SU-DHL-6 (cell line): ENCODE data around the gene LSR.

ENCODE experiments used
- H2AFZ ChIP-seq: fragments of 200-600 bp; sonication (generic); 2 replicates; pipeline ENCODE4 v1.6.1; 2014; ENCODE audit warnings: low read depth, mild to moderate bottlenecking, moderate library complexity, mixed read lengths, antibody characterized with exemption, low read length; ENCODE audit not compliant: severe bottlenecking
- H3F3A ChIP-seq: fragments of 200-600 bp; shearing (Covaris generic); 2 replicates; pipeline ENCODE4 v1.6.0; 2016; ENCODE audit warnings: antibody characterized with exemption, mild to moderate bottlenecking; ENCODE audit not compliant: insufficient read depth
- H3K27ac ChIP-seq: fragments of 200-600 bp; sonication (generic); 2 replicates; pipeline ENCODE4 v1.5.1; 2016; ENCODE audit warnings: low read depth, mild to moderate bottlenecking, low read length, moderate library complexity, mixed read lengths
- H3K27me3 ChIP-seq: fragments of 200-600 bp; sonication (generic), shearing (Covaris generic); 2 replicates; pipeline ENCODE4 v1.6.0; 2014; ENCODE audit warnings: mild to moderate bottlenecking, low read length
- H3K36me3 ChIP-seq: fragments of 200-600 bp; sonication (generic); 2 replicates; pipeline ENCODE4 v1.6.1; 2014; ENCODE audit warnings: mild to moderate bottlenecking, low read length, mixed read lengths
- H3K4me2 ChIP-seq: fragments of 300-600, 200-600 bp; shearing (Covaris generic), sonication (generic); 2 replicates; pipeline ENCODE4 v1.6.0; 2014; ENCODE audit warnings: low read length, low read depth, mild to moderate bottlenecking; ENCODE audit not compliant: poor library complexity, severe bottlenecking
- H3K4me3 ChIP-seq: fragments of 200-600 bp; sonication (generic); 2 replicates; pipeline ENCODE4 v1.5.1; 2014; ENCODE audit warnings: antibody characterized with exemption, low read length, mild to moderate bottlenecking, mixed read lengths; ENCODE audit not compliant: insufficient read depth, poor library complexity, severe bottlenecking
- H3K79me2 ChIP-seq: fragments of 200-600 bp; sonication (generic); 2 replicates; pipeline ENCODE4 v1.6.1; 2014; ENCODE audit warnings: mild to moderate bottlenecking, low read length, moderate library complexity; ENCODE audit not compliant: insufficient read depth
- H3K9ac ChIP-seq: fragments of 200-600 bp; sonication (generic); 2 replicates; pipeline ENCODE4 v1.7.0; 2014; ENCODE audit warnings: mild to moderate bottlenecking, low read length
- H3K9me2 ChIP-seq: fragments of 200-600 bp; sonication (generic); replicated peaks from 2 replicates; pipeline ENCODE4 v1.6.1; 2014; ENCODE audit warnings: low read length; ENCODE audit not compliant: insufficient read depth
- H3K9me3 ChIP-seq: fragments of 200-600 bp; sonication (generic); 2 replicates; pipeline ENCODE4 v1.6.1; 2014; ENCODE audit warnings: low read length, mixed read lengths; ENCODE audit not compliant: insufficient read depth
- H4K20me1 ChIP-seq: fragments of 200-600 bp; sonication (generic); 2 replicates; pipeline ENCODE4 v1.6.1; 2014; ENCODE audit warnings: low read depth, mild to moderate bottlenecking, antibody characterized with exemption, low read length, moderate library complexity, mixed read lengths
- EZH2phosphoT487 ChIP-seq: fragments of 200-600 bp; sonication (generic), shearing (Covaris generic); conservative IDR thresholded peaks from 2 replicates; pipeline ENCODE4 v1.6.1; 2018; ENCODE audit warnings: mild to moderate bottlenecking, antibody characterized with exemption, low read length, moderate library complexity, mixed read lengths
- TF ChIP-seq, protein P1 (sequence below): fragments of 200-600 bp; sonication (generic); IDR thresholded peaks from one replicate; pipeline ENCODE4 v1.5.1; 2017; ENCODE audit warnings: antibody characterized with exemption, mild to moderate bottlenecking, low read length, moderate library complexity; ENCODE audit not compliant: insufficient read depth, poor library complexity, severe bottlenecking

The LSR gene

DNA sequence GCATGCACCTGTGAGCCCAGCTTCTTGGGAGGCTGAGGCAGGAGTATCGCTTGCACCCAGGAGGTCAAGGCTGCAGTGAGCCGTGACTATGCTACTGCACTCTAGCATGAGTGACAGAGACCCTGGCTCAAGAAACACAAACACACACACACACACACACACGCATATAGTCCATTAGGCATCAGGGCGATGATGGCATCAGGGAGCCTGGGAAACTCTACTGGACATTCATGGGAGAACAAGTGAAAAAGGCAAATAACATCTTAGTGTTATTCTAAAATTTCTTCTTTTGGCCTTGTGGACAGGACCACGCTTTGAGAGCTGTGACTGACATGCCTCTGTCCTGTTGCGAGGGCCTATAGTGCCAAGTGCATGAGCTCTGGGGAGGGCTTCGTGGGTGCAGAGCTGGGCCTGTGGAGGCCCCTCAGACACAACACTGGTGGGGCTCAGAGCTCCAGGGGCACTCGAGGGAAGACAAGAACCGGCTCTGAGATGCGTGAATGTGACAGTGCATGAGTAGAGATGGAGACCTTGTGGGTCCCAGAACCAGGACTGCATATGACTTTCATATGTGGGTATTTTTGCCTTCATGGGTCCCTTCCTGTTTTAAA is 12.0 kb downstream of the LSR start:
- no peaks in the 10 kb centered on the region for H3K36me3 ChIP-seq
- no peak overlapping the region for H3K4me3 ChIP-seq
- H4K20me1 ChIP-seq, result no peaks in the 10 kb centered on the region
- H3K9me3 ChIP-seq, result no peaks in the 10 kb centered on the region
- no peak overlapping the region for H2AFZ ChIP-seq
- H3K27ac ChIP-seq, result no peak overlapping the region
- no peaks in the 10 kb centered on the region for H3K27me3 ChIP-seq
- peaks cover 18% of the 10 kb centered on the region for H3F3A ChIP-seq
- no peaks in the 10 kb centered on the region for H3K9me2 ChIP-seq
- TF ChIP-seq EZH2phosphoT487, result no peak
- TF ChIP-seq, protein P1, sequence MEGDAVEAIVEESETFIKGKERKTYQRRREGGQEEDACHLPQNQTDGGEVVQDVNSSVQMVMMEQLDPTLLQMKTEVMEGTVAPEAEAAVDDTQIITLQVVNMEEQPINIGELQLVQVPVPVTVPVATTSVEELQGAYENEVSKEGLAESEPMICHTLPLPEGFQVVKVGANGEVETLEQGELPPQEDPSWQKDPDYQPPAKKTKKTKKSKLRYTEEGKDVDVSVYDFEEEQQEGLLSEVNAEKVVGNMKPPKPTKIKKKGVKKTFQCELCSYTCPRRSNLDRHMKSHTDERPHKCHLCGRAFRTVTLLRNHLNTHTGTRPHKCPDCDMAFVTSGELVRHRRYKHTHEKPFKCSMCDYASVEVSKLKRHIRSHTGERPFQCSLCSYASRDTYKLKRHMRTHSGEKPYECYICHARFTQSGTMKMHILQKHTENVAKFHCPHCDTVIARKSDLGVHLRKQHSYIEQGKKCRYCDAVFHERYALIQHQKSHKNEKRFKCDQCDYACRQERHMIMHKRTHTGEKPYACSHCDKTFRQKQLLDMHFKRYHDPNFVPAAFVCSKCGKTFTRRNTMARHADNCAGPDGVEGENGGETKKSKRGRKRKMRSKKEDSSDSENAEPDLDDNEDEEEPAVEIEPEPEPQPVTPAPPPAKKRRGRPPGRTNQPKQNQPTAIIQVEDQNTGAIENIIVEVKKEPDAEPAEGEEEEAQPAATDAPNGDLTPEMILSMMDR, result no peak
- no peak overlapping the region for H3K9ac ChIP-seq
- H3K4me2 ChIP-seq, result no peak overlapping the region
- H3K79me2 ChIP-seq, result no peaks in the 10 kb centered on the region

DNA sequence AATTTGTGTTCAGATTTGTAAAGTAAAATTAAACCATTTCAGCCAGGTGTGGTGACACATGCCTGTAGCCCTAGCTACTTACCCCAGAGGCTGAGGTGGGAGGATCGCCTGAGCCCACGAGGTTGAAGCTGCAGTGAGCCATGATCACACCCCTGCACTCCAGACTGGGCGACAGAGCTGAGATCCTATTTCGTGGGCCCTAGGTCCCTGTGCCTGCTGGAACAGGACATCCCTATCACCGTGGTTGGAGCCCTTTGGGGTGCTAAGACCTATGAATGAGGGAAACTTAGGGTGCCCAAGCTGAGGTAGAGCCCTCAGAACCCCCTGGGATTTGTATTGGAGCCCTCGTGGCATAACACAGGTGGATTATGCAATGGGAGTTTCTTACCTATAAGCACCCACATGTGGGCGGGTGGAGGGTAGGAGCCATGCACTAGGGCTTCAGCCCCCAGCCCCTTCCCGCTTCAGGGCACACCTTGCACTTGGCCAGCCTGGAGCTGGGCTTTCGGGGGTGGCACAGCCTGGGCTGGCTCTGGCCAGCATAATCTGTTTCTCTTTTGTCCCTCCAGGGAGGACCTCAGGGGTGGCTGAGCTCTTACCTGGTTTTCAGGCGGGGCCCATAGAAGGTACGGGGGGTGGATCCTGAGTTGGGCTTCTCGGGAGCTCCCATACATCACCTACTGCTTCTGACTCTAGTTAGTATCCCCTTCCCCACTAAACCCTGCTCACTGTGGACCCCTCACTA is 12.7 kb downstream of the LSR start:
- H3K9me2 ChIP-seq, result no peaks in the 10 kb centered on the region
- no peaks in the 10 kb centered on the region for H3K27me3 ChIP-seq
- H3K4me2 ChIP-seq, result no peak overlapping the region
- TF ChIP-seq, protein P1, result no peak
- TF ChIP-seq EZH2phosphoT487, result no peak
- H4K20me1 ChIP-seq, result no peaks in the 10 kb centered on the region
- no peak overlapping the region for H3K27ac ChIP-seq
- peaks cover 19% of the 10 kb centered on the region for H3F3A ChIP-seq
- H3K9ac ChIP-seq, result no peak overlapping the region
- no peaks in the 10 kb centered on the region for H3K79me2 ChIP-seq
- H3K9me3 ChIP-seq, result no peaks in the 10 kb centered on the region
- no peaks in the 10 kb centered on the region for H3K36me3 ChIP-seq
- no peak overlapping the region for H3K4me3 ChIP-seq
- H2AFZ ChIP-seq, result no peak overlapping the region

DNA sequence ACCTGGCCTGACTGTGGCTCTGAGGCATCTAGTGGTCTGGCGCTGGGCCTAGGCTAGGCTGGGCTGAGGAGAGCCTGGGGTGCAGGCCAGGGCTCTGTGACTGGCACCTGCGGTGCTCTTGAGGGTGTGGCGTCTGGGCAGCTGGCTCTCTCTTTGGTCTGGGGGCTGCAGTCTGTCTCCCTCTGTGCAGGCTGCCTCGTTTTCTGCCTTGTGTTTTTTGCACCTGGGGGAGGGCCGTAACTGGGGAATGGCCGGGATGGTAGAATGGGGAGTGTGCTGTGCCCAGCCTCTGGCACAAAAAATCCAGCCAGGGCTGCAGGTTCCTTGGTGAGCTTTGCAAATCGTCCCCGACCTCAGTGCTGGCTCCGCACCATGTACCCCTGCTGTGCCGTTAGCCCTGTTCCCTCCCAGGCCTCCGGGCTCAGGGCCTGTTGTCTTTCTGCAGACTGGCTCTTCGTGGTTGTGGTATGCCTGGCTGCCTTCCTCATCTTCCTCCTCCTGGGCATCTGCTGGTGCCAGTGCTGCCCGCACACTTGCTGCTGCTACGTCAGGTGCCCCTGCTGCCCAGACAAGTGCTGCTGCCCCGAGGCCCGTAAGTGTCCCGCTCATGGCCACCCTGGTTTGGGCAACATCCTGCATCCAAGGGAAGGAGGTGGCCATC is 13.4 kb downstream of the LSR start:
- no peak overlapping the region for H3K4me2 ChIP-seq
- no peak overlapping the region for H3K27ac ChIP-seq
- H3K9ac ChIP-seq, result no peak overlapping the region
- H3F3A ChIP-seq, result peaks cover 19% of the 10 kb centered on the region
- peaks cover under 1% of the 10 kb centered on the region; the same call in 1 of the 2 replicates for H3K79me2 ChIP-seq
- no peaks in the 10 kb centered on the region for H4K20me1 ChIP-seq
- no peaks in the 10 kb centered on the region for H3K27me3 ChIP-seq
- H2AFZ ChIP-seq, result no peak overlapping the region
- H3K4me3 ChIP-seq, result no peak overlapping the region
- H3K9me2 ChIP-seq, result no peaks in the 10 kb centered on the region
- no peaks in the 10 kb centered on the region for H3K36me3 ChIP-seq
- H3K9me3 ChIP-seq, result no peaks in the 10 kb centered on the region
- TF ChIP-seq, protein P1, result no peak
- no peak for TF ChIP-seq EZH2phosphoT487
